ENCODE data around the gene P3H2.

- TF ChIP-seq REST (IDR thresholded peaks at IDR 0.05; ENCODE audit: insufficient read depth in 1 of 2, low read depth in 2 of 2, low read length in 2 of 2) (no peak), POLR2AphosphoS5 (IDR thresholded peaks at IDR 0.05; ENCODE audit: low read depth, low read length) (no peak), TAF1 (IDR thresholded peaks at IDR 0.05; ENCODE audit: borderline replicate concordance, insufficient read depth, low read length) (no peak)
These were observed 138.3 kb downstream of the P3H2 start for GRCh38 chr3:189982321-189982945.

Measured in PFSK-1 (cell line).